Pancreas (tissue), 10 donors: ENCODE data around the gene R3HDML. TPM values are rescaled to one million over a fixed set of nuclear protein-coding genes. Genes with fewer than 3 reads are reported as not detected.

Source experiments
- ATAC-seq, 4 donors: fragments of 200-7000 bp; cut with Tn5 transposase; one replicate each; pipeline versions ENCODE4 v1.8.0 to v1.9.1; 2020; ENCODE audit warnings: mild to moderate bottlenecking in 4 of 4, moderate library complexity in 4 of 4
- DNase-seq, 6 donors: peaks; one replicate each; pipeline ENCODE4 v3.0.0-alpha.2; 2020
- FAIRE-seq: peaks from 2 replicates; lab custom pipeline; 2012; peaks lifted over from hg19 to GRCh38; lab: Jason Lieb, UNC
- H3K27ac ChIP-seq, 4 donors: fragments of 200-600 bp; sonication (generic); 1 replicate in 3 of 4; 2 replicates in 1 of 4; pipeline versions ENCODE4 v1.5.0 to v1.8.0; 2020
- H3K27me3 ChIP-seq, 4 donors: fragments of 200-600 bp; one replicate each; pipeline ENCODE4 v1.8.0; 2021
- H3K36me3 ChIP-seq, 3 donors: fragments of 200-600 bp; sonication (generic) in 1 of 3; one replicate each; pipeline versions ENCODE4 v1.5.0 to v1.8.0; 2020 to 2021
- H3K4me1 ChIP-seq, 3 donors: fragments of 200-600 bp; one replicate each; pipeline ENCODE4 v1.8.0; 2021
- H3K4me3 ChIP-seq, 4 donors: fragments of 200-600 bp; sonication (generic) in 2 of 4; one replicate each; pipeline versions ENCODE4 v1.5.0 to v1.8.0; 2020 to 2021
- H3K9me3 ChIP-seq, 4 donors: fragments of 200-600 bp; one replicate each; pipeline ENCODE4 v1.8.0; 2021
- CTCF ChIP-seq, 4 donors: fragments of 200-600 bp; sonication (generic) in 3 of 4; IDR thresholded peaks; one replicate each; pipeline versions ENCODE4 v1.5.0 to v1.8.0; 2021; ENCODE audit warnings: antibody characterized with exemption in 4 of 4
- WGBS, 2 donors: extraction: QIAGEN DNeasy Blood & Tissue Kit; methylation state at CpG; one replicate each; pipeline ENCODE4 v1.1.7; 2013; 5-methylcytosine and 5-hydroxymethylcytosine counted together
- intact Hi-C, 3 donors: fragments of 100-400 bp; cut with DNase I; formaldehyde crosslinking; loops; one replicate each; pipeline versions ENCODE4 v1.11.1 to v1.14.2; 2022
- polyA plus RNA-seq, 2 donors: library from polyadenylated mRNA; stranded (reverse); fragments of 200-250 nt; gene quantifications; one replicate each; pipeline ENCODE4 v1.2.3, GENCODE V29; 2013
- total RNA-seq, 6 donors: library from RNA; stranded (reverse); fragmentation: NEBNext Ultra II Directional in 4 of 6; extraction: Animal tissue kit (Norgen Biotek cat#: 25700) in 4 of 6; gene quantifications; one replicate each; pipeline versions ENCODE4 v1.2.1 to v1.2.4, GENCODE V29; 2021 to 2023
- donor health status: healthy with polysubstance abuse.
- donor health status: DM: no; HTN: no; CAD: no; lungs with moderate emphysema.
- donor health status: DM: no; HTN: no; CAD: no.
- donor health status: control.
- donor health status: control.
- donor health status: Bipolar disorder and iron deficiency.
- donor health status: DM: yes; HTN: yes; CAD: no.
- donor health status: DM: no; HTN: no; CAD: no.
- donor health status: DM: no; HTN: no; CAD: no.
- donor health status: DM: yes; HTN: yes; CAD: no.

Gene R3HDML
- total and polyA plus RNA-seq, 8 donors = not detected

GRCh38 chr20:44302736-44303135, 34.1 kb upstream of the R3HDML start:
- Histone ChIP-seq H3K4me3 (no peak overlapping the region), H3K9me3 (no peaks in the 10 kb centered on the region), H3K4me1 (peaks cover 5 to 15% (median 7%) of the 10 kb centered on the region in 3 donors), H3K36me3 (no peaks in the 10 kb centered on the region), H3K27me3 (no peaks in the 10 kb centered on the region), H3K27ac (peak overlapping the region in 3 of 4 donors; percentile 21 to 45 (median 24))
- intact Hi-C loops = no loop called here
- no peak for TF ChIP-seq CTCF (IDR thresholded peaks at IDR 0.05)
- FAIRE-seq = no peak
- ATAC-seq = peak in 2 of 4 donors; percentile 13 to 18
- no peak for DNase-seq
- 65 to 66% methylated on average over 8 of the region's 8 CpGs for WGBS, 2 donors

- H3K4me1 ChIP-seq = peaks cover 5 to 15% (median 7%) of the 10 kb centered on the region in 3 donors
- no peaks in the 10 kb centered on the region for H3K27me3 ChIP-seq
- intact Hi-C loops = no loop called here
- H3K9me3 ChIP-seq = no peaks in the 10 kb centered on the region
- no peaks in the 10 kb centered on the region for H3K36me3 ChIP-seq
- DNase-seq = no peak
- H3K27ac ChIP-seq = no peak overlapping the region
- no peak for ATAC-seq
- TF ChIP-seq CTCF (IDR thresholded peaks at IDR 0.05) = no peak
- H3K4me3 ChIP-seq = no peak overlapping the region
- no peak for FAIRE-seq
These were observed 32.5 kb upstream of the R3HDML start for GRCh38 chr20:44304383-44304782.

GRCh38 chr20:44306927-44307326, 29.9 kb upstream of the R3HDML start:
- WGBS, 2 donors = 87 to 89% methylated on average over 9 of the region's 9 CpGs
- intact Hi-C loops = no loop called here
- H3K4me3 ChIP-seq = no peak overlapping the region

GRCh38 chr20:44309763-44310663, 26.8 kb upstream of the R3HDML start:
- Histone ChIP-seq H3K27ac (no peak overlapping the region), H3K27me3 (no peaks in the 10 kb centered on the region), H3K36me3 (no peaks in the 10 kb centered on the region), H3K4me1 (peaks cover 3 to 5% (median 4%) of the 10 kb centered on the region in 3 donors), H3K9me3 (no peaks in the 10 kb centered on the region), H3K4me3 (peak overlapping the region; percentile 67 to 94 (median 84))
- no peak for FAIRE-seq
- no peak for DNase-seq
- no peak for TF ChIP-seq CTCF (IDR thresholded peaks at IDR 0.05)
- peak; percentile 2 to 40 (median 10) for ATAC-seq
- WGBS, 2 donors = 5 to 11% methylated on average over 17 of the region's 17 CpGs
- intact Hi-C loops = loop anchor here in 2 of 3 donors (5.0 to 10.0 kb wide), 3 partner anchors 93 to 195 kb away; partner anchors contain the start of gene OSER1 (in 1 of the 2)

More at GRCh38 chr20:44306927-44307326, 29.9 kb upstream of the R3HDML start:
- FAIRE-seq = no peak
- ATAC-seq = no peak
- no peaks in the 10 kb centered on the region for H3K27me3 ChIP-seq
- H3K36me3 ChIP-seq = no peaks in the 10 kb centered on the region
- H3K4me1 ChIP-seq = peaks cover 5 to 15% (median 10%) of the 10 kb centered on the region in 3 donors
- no peak for DNase-seq
- H3K27ac ChIP-seq = no peak overlapping the region
- no peaks in the 10 kb centered on the region for H3K9me3 ChIP-seq
- TF ChIP-seq CTCF (IDR thresholded peaks at IDR 0.05) = no peak
